Ishikawa (cell line): Measurements from ENCODE around the gene TMPRSS4.

Experiments
- CREB1 ChIP-seq: IDR thresholded peaks from 2 replicates; pipeline ENCODE4 v1.6.1; 2012; ENCODE audit warnings: low read depth
- EGR1 ChIP-seq: IDR thresholded peaks from 2 replicates; pipeline ENCODE4 v1.6.1; 2012
- EP300 ChIP-seq: IDR thresholded peaks from 2 replicates; pipeline ENCODE4 v1.6.1; 2012; ENCODE audit warnings: borderline replicate concordance
- FOXM1 ChIP-seq: IDR thresholded peaks from 2 replicates; pipeline ENCODE4 v1.6.1; 2012; ENCODE audit warnings: low read depth, borderline replicate concordance
- MAX ChIP-seq: IDR thresholded peaks from 2 replicates; pipeline ENCODE4 v1.6.1; 2012
- RAD21 ChIP-seq: IDR thresholded peaks from 2 replicates; pipeline ENCODE4 v1.6.1; 2012; ENCODE audit warnings: low read depth
- TCF12 ChIP-seq: IDR thresholded peaks from 2 replicates; pipeline ENCODE4 v1.6.1; 2012; ENCODE audit warnings: low read depth
- TEAD4 ChIP-seq: IDR thresholded peaks from 2 replicates; pipeline ENCODE4 v1.6.1; 2012

GRCh38 chr11:118092907-118093571 is 16.2 kb downstream of the TMPRSS4 start:
- TF ChIP-seq MAX (no peak), EP300 (no peak), EGR1 (no peak), TCF12 (no peak), TEAD4 (no peak), FOXM1 (no peak), CREB1 (no peak), RAD21 (no peak)
